A673 (cell line): Measurements from ENCODE around the gene IQCC. TPM values are rescaled to one million over a fixed set of nuclear protein-coding genes. Genes with fewer than 3 reads are reported as not detected.
A peak's percentile ranks its signal among the peaks of the same experiment; 100 is the strongest.

Experiments
- BruUV-seq: library from RNA; stranded (reverse); fragments of 400-500 nt; replicated peaks from 2 replicates; lab custom pipeline; 2021; lab: Mats Ljungman, UMichigan
- CTCF ChIA-PET: fragments of 300-600 bp; sonication (Branson Sonifier 250); formaldehyde crosslinking; loops from one replicate; lab custom pipeline; 2022; ENCODE audit warnings: antibody characterized with exemption; lab: Charles Lee
- POLR2A ChIA-PET: fragments of 300-600 bp; sonication (Branson Sonifier 250); formaldehyde crosslinking; loops from one replicate; lab custom pipeline; 2022; ENCODE audit warnings: antibody characterized with exemption; ENCODE audit not compliant: low non-redundant PET; lab: Charles Lee
- DNase-seq: peaks from one replicate; pipeline ENCODE4 v3.0.0-alpha.2; 2015; ENCODE audit warnings: low spot score
- H3K27ac ChIP-seq: fragments of 200-600 bp; sonication (generic); 2 replicates; pipeline ENCODE4 v1.5.1; 2016; ENCODE audit warnings: mixed run types, low read depth, mild to moderate bottlenecking, mixed read lengths, antibody characterized with exemption, low read length; ENCODE audit not compliant: poor library complexity, severe bottlenecking
- H3K27me3 ChIP-seq: fragments of 200-600 bp; sonication (generic); replicated peaks from 2 replicates; pipeline ENCODE4 v1.6.1; 2017; ENCODE audit warnings: mixed run types, low read depth, mild to moderate bottlenecking, mixed read lengths, antibody characterized with exemption, low read length; ENCODE audit not compliant: insufficient read depth, poor library complexity
- H3K36me3 ChIP-seq: fragments of 200-600 bp; sonication (generic); 2 replicates; pipeline ENCODE4 v1.6.1; 2016; ENCODE audit warnings: mixed run types, mild to moderate bottlenecking, mixed read lengths, antibody characterized with exemption, low read length; ENCODE audit not compliant: insufficient read depth, poor library complexity, severe bottlenecking
- H3K4me1 ChIP-seq: fragments of 200-600 bp; sonication (generic); 2 replicates; pipeline ENCODE4 v1.6.1; 2017; ENCODE audit warnings: mixed run types, mild to moderate bottlenecking, mixed read lengths, antibody characterized with exemption, low read length; ENCODE audit not compliant: insufficient read depth, poor library complexity, severe bottlenecking
- H3K4me3 ChIP-seq: fragments of 200-600 bp; sonication (generic); 2 replicates; pipeline ENCODE4 v1.5.1; 2016; ENCODE audit warnings: low read depth, mixed run types, mild to moderate bottlenecking, mixed read lengths, low read length; ENCODE audit not compliant: poor library complexity, severe bottlenecking
- H3K9me3 ChIP-seq: fragments of 200-600 bp; sonication (generic); 2 replicates; pipeline ENCODE4 v1.6.1; 2016; ENCODE audit warnings: mixed run types, low read depth, mild to moderate bottlenecking, mixed read lengths, antibody characterized with exemption, low read length; ENCODE audit not compliant: poor library complexity, severe bottlenecking
- CTCF ChIP-seq: fragments of 300-800, 200-600 bp; sonication (generic); conservative IDR thresholded peaks from 2 replicates; pipeline ENCODE4 v1.5.1; 2017; ENCODE audit warnings: low read depth, mild to moderate bottlenecking, antibody characterized with exemption, low read length, moderate library complexity, mixed read lengths
- EZH2 ChIP-seq: fragments of 200-600 bp; sonication (generic); IDR thresholded peaks from 2 replicates; pipeline ENCODE4 v1.6.1; 2017; ENCODE audit warnings: borderline replicate concordance, low read depth, mild to moderate bottlenecking, mixed read lengths, antibody characterized with exemption, low read length; ENCODE audit not compliant: poor library complexity, severe bottlenecking
- intact Hi-C: fragments of 100-400 bp; cut with micrococcal nuclease; formaldehyde crosslinking; loops from one replicate; pipeline ENCODE4 v1.10.0; 2022; ENCODE audit not compliant: unreplicated experiment
- total RNA-seq: library from RNA; stranded (reverse); gene quantifications from 2 replicates; pipeline ENCODE4 v1.2.3, GENCODE V29; 2021

IQCC gene
- total RNA-seq, 1 experiment from 2014 or later: 7.2 TPM

- H3K4me3 ChIP-seq: no peak overlapping the region
- TF ChIP-seq EZH2: no peak
- TF ChIP-seq CTCF: no peak
- peaks cover 13% of the 10 kb centered on the region for H3K4me1 ChIP-seq
- intact Hi-C loops: no loop called here
- no peak for DNase-seq
- ChIA-PET POLR2A (no interaction called here), CTCF (no interaction called here)
- H3K27ac ChIP-seq: peak overlapping the region; percentile 60
- H3K27me3 ChIP-seq: no peaks in the 10 kb centered on the region
- H3K9me3 ChIP-seq: no peaks in the 10 kb centered on the region
- no TSS peak for BruUV-seq
- H3K36me3 ChIP-seq: peaks cover 85% of the 10 kb centered on the region
Observed at GRCh38 chr1:32186491-32186890, 19.0 kb upstream of the IQCC start.

GRCh38 chr1:32187850-32188249 is 17.6 kb upstream of the IQCC start:
- Histone ChIP-seq H3K9me3 (no peaks in the 10 kb centered on the region), H3K4me3 (no peak overlapping the region), H3K27me3 (no peaks in the 10 kb centered on the region), H3K36me3 (peaks cover 85% of the 10 kb centered on the region), H3K27ac (no peak overlapping the region), H3K4me1 (peaks cover 5% of the 10 kb centered on the region)
- CTCF ChIA-PET: no interaction called here
- DNase-seq: no peak
- POLR2A ChIA-PET: no interaction called here
- no peak for TF ChIP-seq EZH2
- TF ChIP-seq CTCF: no peak
- intact Hi-C loops: no loop called here
- no TSS peak for BruUV-seq

GRCh38 chr1:32192220-32192948 is 13.1 kb upstream of the IQCC start:
- H3K9me3 ChIP-seq: no peaks in the 10 kb centered on the region
- POLR2A ChIA-PET: interaction anchor here (0.5 to 0.7 kb wide), 2 partner anchors 12 to 83 kb away, joined by 3 to 6 read pairs; no protein-coding TSS in a partner anchor
- intact Hi-C loops: no loop called here
- DNase-seq: no peak
- TF ChIP-seq EZH2: no peak
- TF ChIP-seq CTCF: no peak
- H3K27me3 ChIP-seq: no peaks in the 10 kb centered on the region
- no peak overlapping the region for H3K27ac ChIP-seq
- no TSS peak for BruUV-seq
- H3K4me3 ChIP-seq: no peak overlapping the region
- CTCF ChIA-PET: no interaction called here
- H3K4me1 ChIP-seq: no peaks in the 10 kb centered on the region
- H3K36me3 ChIP-seq: peaks cover 90% of the 10 kb centered on the region
